ENCODE measurements around the gene RNF123. TPM values are rescaled to one million over a fixed set of nuclear protein-coding genes. Genes with fewer than 3 reads are reported as not detected.

The RNF123 gene
- total and polyA plus RNA-seq, 10 of the 15 experiments (the other 5 are each of a cell fraction or from before 2014, with no cell fraction given), result 4.2 to 31.5 (median 17.6) TPM

GRCh38 chr3:49769286-49769915 lies 80.0 kb downstream of the RNF123 start:
- in situ Hi-C loops (cut with MboI) (no loop called here), intact Hi-C loops (cut with micrococcal nuclease; ENCODE audit: unreplicated experiment) (no loop called here)
- H3K79me2 ChIP-seq (ENCODE audit: control insufficient read depth, insufficient read depth, low read length), result peaks cover 10% of the 10 kb centered on the region
- H3K9ac ChIP-seq (ENCODE audit: control insufficient read depth, insufficient read depth, low read length), result no peak overlapping the region
- H4K20me1 ChIP-seq (ENCODE audit: control insufficient read depth, insufficient read depth), result peaks cover 4% of the 10 kb centered on the region
- DNase-seq (ENCODE audit: low read depth, low spot score) (no peak), FAIRE-seq (no peak), ATAC-seq (no peak)
- no peaks in the 10 kb centered on the region for H3K4me1 ChIP-seq (ENCODE audit: control insufficient read depth, insufficient read depth, low read length)
- WGBS (ENCODE audit: insufficient coverage, insufficient replicate concordance, low lambda C conversion rate, missing lambda C conversion rate), result 94% methylated on average over 3 of the region's 3 CpGs
- no peak overlapping the region for H3K27ac ChIP-seq (ENCODE audit: control insufficient read depth, insufficient read depth)
- H3K27me3 ChIP-seq (replicated peaks in 1 of 2; ENCODE audit: control insufficient read depth in 2 of 2, insufficient read depth in 2 of 2, low read length in 1 of 2), result no peaks in the 10 kb centered on the region
- no peak for TF ChIP-seq PRDM15 (CRISPR knock-in tag; IDR thresholded peaks at IDR 0.05)
- TF ChIP-seq NKRF (conservative IDR thresholded peaks at IDR 0.05), result no peak
- no peak for TF ChIP-seq STAT3 (IDR thresholded peaks at IDR 0.05; ENCODE audit: low read depth, low read length)
- TF ChIP-seq ZNF592 (IDR thresholded peaks at IDR 0.05), result no peak
- TF ChIP-seq NR2C2 (IDR thresholded peaks at IDR 0.05; ENCODE audit: borderline replicate concordance, control insufficient read depth, insufficient read length, low read depth), result no peak
- TF ChIP-seq PML (IDR thresholded peaks at IDR 0.05; ENCODE audit: low read length), result no peak
- TF ChIP-seq GATAD2B (conservative IDR thresholded peaks at IDR 0.05; ENCODE audit: low read depth), result no peak
- no peak for TF ChIP-seq PAX8 (IDR thresholded peaks at IDR 0.05)
- no peak for TF ChIP-seq MYC (IDR thresholded peaks at IDR 0.05; ENCODE audit: insufficient read depth, insufficient read length, insufficient replicate concordance, low read length, severe bottlenecking)
- no peak for TF ChIP-seq YBX1 (IDR thresholded peaks at IDR 0.05)
- no peak for TF ChIP-seq RAD51 (IDR thresholded peaks at IDR 0.05)
- no peak for TF ChIP-seq MTA3 (IDR thresholded peaks at IDR 0.05; ENCODE audit: borderline replicate concordance, low read length)
- ChIA-PET RAD21 (ENCODE audit: unreplicated experiment) (no interaction called here), POLR2A (no interaction called here), CTCF (interaction anchor here (1.4 kb wide), 1 partner anchor 12 kb away, joined by 3 read pairs; no protein-coding TSS in a partner anchor), SMC1A (ENCODE audit: uncharacterized antibody, unreplicated experiment) (interaction anchor here (1.5 kb wide), 1 partner anchor 10 kb away, joined by 4 read pairs; no protein-coding TSS in a partner anchor)
- no peaks in the 10 kb centered on the region for H3K36me3 ChIP-seq (ENCODE audit: control insufficient read depth in 2 of 2, insufficient read depth in 2 of 2, low read length in 1 of 2)
- no peak overlapping the region for H3K4me2 ChIP-seq (ENCODE audit: control insufficient read depth, insufficient read depth)
- H3K9me3 ChIP-seq (replicated peaks; ENCODE audit: control insufficient read depth, insufficient read depth, low read length), result no peaks in the 10 kb centered on the region
- H2AFZ ChIP-seq (ENCODE audit: control insufficient read depth, low read depth, low read length), result no peak overlapping the region
- H3K4me3 ChIP-seq, result no peak overlapping the region
- BruUV-seq (replicated peaks), result no TSS peak
